KBM-7 (cell line): ENCODE results near the gene PAXIP1.
"Not testable (repeated sequence)": the region's sequence is repeated elsewhere in the genome, so short reads cannot be mapped to it uniquely, and the experiment has no call there.

Experiments used
- DNase-seq: peaks from one replicate; pipeline ENCODE4 v3.0.0-alpha.2; 2015
- in situ Hi-C: fragments of 300-500 bp; cut with MboI; formaldehyde crosslinking; loops from 2 replicates; pipeline ENCODE4 v1.14.3; 2020; ENCODE audit warnings: low sequenced_read_pairs, low pct_unique_long_range_greater_than_20kb, mixed read lengths

PAXIP1 gene, protein sequence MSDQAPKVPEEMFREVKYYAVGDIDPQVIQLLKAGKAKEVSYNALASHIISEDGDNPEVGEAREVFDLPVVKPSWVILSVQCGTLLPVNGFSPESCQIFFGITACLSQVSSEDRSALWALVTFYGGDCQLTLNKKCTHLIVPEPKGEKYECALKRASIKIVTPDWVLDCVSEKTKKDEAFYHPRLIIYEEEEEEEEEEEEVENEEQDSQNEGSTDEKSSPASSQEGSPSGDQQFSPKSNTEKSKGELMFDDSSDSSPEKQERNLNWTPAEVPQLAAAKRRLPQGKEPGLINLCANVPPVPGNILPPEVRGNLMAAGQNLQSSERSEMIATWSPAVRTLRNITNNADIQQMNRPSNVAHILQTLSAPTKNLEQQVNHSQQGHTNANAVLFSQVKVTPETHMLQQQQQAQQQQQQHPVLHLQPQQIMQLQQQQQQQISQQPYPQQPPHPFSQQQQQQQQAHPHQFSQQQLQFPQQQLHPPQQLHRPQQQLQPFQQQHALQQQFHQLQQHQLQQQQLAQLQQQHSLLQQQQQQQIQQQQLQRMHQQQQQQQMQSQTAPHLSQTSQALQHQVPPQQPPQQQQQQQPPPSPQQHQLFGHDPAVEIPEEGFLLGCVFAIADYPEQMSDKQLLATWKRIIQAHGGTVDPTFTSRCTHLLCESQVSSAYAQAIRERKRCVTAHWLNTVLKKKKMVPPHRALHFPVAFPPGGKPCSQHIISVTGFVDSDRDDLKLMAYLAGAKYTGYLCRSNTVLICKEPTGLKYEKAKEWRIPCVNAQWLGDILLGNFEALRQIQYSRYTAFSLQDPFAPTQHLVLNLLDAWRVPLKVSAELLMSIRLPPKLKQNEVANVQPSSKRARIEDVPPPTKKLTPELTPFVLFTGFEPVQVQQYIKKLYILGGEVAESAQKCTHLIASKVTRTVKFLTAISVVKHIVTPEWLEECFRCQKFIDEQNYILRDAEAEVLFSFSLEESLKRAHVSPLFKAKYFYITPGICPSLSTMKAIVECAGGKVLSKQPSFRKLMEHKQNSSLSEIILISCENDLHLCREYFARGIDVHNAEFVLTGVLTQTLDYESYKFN

DNA sequence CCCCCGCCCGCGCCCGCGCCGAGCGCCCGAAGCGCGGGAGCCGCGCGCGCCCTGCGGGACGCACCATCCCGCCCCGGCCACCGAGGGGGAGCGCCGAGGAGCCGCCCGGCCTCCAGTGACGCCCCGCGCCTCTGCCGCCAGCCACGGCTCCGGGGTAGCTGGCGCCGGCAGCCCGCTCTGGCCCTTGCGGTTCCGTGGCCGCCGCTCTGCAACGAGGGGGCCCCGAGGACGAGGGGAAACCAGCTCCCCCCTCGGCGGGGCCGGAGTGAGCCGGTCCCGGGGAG, at the start of gene PAXIP1:
Gene PAXIP1 (minus strand): TSS at position 33 of the 284 bp plus-strand sequence. CDS start 195 bp downstream, outside the sequence.
- peak; percentile 59 for DNase-seq

DNA sequence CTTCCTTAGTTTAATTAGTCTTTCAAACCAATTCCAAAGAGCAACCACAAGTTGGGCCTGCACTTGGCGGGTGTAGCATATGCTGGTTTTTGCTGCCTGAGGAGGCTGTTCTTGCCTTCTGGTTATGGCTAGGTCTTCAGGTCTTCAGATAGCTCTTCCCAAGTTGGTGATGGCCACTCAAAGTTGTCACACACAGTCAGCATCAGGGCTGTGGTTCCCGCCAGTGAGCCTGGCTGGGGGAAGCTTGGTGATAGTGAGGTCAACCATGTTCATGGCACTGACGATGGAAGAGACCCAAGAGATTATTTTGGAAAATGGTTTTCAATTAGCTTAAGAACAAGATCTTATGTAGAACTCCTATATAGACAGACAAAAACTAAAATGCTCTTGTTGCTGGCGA, 48.4 kb upstream of the PAXIP1 start:
- no peak for DNase-seq
- in situ Hi-C loops, result no loop called here

More for the DNA sequence above, at the start of gene PAXIP1:
- in situ Hi-C loops, result no loop called here

DNA sequence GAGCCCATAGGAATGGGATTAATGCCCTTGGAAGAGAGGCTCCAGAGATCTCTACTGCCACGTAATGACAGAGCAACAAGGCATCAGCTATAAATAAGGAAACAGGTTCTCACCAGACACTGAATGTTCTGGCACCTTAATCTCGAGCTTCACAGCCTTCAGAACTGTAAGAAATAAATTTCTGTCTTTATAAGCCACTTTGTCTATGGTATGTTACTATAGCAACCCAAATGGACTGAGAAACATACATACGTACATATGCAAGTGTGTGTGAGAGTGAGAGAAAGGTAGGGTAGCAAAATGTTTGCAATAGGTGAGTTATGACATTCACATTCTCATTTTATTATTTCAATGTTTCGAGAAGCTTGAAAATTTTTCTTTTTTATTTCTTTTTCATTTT, 45.1 kb upstream of the PAXIP1 start:
- in situ Hi-C loops, result no loop called here
- no peak for DNase-seq

DNA sequence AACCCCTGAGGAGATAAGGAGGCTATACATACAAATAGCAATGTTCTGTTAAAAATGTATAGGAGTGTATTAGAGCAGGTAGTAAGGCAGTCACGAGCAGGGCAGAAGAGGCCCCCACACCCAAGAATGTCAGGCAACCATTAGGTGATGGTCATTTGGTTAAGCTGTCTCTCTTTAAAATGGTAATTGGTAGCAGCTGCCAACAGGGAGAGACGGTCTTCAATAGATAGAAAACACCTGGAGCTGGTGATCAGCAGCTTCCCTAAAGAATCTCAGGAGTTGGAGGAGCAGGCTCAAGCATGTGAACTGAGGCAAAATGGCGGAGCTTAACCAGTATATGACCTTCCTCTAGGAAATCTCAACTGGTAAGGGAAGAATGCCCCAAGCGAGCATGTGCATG, 40.8 kb upstream of the PAXIP1 start:
- in situ Hi-C loops, result no loop called here

DNA sequence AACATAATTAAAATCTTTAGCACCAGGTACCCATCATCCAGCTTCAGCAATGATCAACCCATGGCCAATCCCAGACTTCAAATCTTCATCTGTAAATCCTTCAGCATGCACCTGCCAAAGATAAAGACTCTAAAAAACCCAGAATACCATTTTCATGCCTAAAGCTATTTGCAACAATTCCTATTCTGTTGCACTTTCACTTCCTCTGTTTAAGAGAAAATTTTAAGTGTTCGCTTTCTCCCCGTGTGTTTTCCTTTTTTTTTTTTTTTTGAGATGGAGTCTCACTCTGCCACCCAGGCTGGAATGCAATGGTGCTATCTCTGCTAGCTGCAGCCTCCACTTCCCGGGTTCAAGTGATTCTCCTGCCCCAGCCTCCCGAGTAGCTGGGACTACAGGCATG, 35.4 kb upstream of the PAXIP1 start:
- in situ Hi-C loops, result no loop called here
- DNase-seq, result no peak

More for the DNA sequence above, 40.8 kb upstream of the PAXIP1 start:
- DNase-seq, result no peak

DNA sequence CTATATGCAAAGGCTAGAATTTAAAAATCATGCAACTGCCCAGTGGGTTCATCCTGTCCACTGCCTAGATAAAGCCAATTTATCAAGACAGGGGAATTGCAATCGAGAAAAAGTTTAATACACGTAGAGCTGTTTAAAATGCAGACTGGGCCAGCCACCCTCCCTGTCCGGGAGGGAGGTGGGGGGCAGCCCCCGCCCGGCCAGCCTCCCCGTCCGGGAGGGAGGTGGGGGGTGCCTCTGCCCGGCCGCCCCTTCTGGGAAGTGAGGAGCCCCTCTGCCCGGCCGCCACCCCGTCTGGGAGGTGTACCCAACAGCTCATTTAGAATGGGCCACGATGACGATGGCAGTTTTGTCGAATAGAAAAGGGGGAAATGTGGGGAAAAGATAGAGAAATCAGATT, 31.6 kb upstream of the PAXIP1 start:
- in situ Hi-C loops, DNase-seq: not testable (repeated sequence)

DNA sequence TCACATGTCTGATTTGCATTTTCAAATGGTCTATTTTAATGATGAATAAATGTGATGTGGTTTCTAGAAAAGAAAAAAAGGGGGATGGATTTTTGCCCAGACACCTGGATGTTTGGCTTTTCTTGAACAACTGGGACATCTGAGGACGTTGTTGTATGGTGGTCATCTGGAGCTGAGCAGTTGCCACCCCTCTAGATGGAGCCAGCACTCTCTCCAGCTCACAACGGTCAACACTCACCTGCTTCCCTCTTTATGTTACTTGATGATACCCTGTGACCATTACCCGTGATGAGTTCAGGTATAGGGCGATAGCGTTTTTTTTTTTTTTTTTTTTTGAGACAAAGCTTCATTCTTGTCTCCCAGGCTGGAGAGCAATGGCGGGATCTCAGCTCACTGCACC, 30.1 kb upstream of the PAXIP1 start:
- in situ Hi-C loops, result no loop called here
- DNase-seq, result no peak

DNA sequence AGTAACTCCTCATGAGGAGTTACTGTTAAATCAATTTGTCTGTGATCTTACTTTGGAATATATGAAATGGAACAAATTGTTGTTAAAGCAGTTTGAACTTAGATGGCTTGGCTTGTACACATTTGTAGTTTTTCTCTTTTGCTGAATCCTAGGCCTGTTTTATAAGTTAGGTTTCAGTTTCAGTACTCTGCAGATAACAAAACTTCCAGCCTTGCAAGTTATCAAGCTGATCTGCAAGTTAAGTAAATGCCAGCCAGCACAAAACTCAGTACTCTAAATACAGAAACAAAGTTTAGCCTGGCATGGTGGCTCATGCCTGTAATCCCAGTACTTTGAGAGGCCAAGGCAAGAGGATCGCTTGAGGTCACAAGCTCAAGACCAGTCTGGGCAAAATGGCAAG, 25.0 kb upstream of the PAXIP1 start:
- DNase-seq, result no peak
- in situ Hi-C loops, result no loop called here

DNA sequence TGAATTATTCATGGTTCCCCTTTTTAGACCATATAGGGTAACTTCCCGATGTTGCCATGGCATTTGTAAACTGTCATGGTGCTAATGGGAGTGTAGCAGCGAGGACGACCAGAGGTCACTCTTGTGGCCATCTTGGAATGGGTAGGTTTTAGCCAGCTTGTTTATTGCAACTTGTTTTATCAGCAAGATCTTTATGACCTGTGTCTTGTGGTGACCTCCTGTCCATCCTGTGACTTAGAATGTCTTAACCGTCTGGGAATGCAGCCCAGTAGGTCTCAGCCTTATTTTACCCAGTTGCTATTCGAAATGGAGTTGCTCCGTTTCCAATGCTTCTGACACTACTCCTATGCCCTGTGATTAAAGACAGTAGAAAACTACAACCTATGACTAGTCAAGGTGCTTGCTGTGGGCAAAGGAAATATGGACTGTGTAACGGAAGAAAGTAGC, 18.8 kb upstream of the PAXIP1 start:
- DNase-seq, result no peak
- in situ Hi-C loops, result no loop called here

DNA sequence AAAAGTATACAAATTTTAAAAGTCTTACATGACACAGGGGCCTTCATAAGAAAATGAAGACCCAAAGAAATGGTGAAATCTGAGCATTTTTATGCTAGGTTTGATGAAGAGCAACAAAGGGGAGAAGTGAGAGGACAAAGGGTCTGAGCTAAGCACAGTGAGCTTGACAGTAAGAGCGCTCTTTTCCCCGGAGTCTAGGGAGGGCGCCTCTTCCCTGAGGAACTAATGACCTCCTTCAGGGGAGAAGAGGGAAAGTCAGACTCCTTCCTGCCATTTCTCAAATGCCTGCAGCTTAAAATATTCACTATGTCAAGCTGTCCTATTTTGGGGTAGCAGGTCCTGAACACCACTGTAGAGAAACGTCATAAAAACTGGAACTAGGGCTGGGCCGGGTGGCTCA, 18.1 kb upstream of the PAXIP1 start:
- no peak for DNase-seq
- in situ Hi-C loops, result no loop called here

DNA sequence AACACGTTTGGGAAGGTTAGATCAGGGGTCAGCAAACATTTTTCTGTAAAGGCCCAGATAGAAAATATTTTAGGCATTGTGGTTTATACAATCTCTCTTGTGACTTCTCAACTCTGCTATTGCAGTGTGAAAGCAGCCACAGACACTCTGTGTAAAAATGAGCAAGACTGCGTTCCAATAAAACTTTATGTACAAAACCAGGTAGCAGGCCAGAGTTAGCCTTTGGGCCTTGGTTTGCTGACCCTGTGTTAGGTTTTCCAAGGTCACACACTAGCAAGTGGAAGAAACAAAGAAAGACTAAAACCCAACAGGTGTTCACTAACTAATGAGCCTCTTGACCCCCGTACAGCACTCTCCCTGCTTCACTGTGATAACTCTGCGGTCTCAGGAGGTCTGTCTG, 14.9 kb upstream of the PAXIP1 start:
- in situ Hi-C loops, result no loop called here
- no peak for DNase-seq

DNA sequence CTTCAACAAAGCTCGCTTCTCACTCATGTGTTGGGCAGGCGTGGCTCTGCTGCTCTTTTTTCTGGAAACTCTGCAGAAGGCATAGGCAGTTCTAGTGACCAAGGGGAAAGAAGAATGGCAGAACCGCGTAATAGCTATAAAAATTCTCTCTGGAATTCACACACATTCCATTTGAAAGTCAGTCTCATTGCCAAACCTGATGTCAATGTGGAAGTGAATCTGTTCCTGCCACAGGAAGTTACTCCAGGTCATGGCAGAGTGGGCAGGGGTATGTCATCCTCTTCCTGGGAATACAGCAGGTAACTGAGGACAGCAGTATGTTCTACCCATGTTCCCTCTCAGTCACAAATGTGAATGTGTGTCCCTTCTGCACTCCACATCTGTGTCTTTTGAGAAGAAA, 8.2 kb upstream of the PAXIP1 start:
- in situ Hi-C loops, result no loop called here

DNA sequence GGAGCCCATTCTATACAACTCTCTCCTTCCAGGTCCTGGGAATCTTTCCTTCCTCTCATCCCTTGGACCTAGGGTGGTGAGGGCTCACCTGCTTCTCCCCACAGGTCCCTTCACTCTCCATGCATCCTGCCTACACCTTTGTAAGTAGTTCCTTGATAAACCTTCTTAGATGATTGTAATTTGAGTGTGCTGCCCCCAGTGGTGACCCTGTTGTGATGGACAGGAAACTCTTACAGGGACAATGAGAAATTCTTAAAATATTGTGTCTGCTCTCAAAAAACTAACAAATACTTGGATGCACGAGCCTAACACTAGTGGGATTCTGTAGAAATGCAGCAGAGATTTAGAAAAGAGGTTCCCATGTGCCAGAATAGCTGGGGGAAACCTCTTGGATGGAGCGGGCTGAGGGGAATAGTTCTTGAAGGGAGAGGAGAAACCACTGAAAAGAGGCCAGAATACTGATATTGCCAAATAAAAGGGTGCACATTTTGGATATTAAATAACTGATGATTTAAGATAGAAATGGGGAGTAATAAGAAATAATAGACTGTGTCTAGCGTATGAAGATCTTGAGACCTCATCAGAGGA, 6.7 kb upstream of the PAXIP1 start:
- in situ Hi-C loops, result no loop called here
- peak; percentile 37 for DNase-seq

More for the DNA sequence above, 8.2 kb upstream of the PAXIP1 start:
- no peak for DNase-seq

DNA sequence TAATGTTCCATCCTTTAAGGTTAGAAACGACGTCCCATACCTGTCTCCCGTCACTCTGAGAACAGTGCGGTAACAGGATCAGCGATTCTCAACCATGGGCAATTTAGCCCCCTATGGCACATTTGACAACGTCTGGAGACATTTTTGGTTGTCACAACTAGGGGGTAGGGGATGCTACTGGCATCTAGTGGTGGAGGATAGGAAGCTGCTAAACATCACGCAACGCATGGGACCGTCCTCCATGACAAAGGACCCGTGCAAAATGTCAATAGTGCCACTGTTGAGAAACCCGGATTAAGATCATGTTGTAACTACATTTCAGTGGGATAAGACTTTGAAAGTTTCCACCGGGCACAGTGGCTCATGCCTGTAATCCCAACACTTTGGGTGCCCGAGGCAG, 5.0 kb upstream of the PAXIP1 start:
- in situ Hi-C loops, result no loop called here
- peak; percentile 46 for DNase-seq

DNA sequence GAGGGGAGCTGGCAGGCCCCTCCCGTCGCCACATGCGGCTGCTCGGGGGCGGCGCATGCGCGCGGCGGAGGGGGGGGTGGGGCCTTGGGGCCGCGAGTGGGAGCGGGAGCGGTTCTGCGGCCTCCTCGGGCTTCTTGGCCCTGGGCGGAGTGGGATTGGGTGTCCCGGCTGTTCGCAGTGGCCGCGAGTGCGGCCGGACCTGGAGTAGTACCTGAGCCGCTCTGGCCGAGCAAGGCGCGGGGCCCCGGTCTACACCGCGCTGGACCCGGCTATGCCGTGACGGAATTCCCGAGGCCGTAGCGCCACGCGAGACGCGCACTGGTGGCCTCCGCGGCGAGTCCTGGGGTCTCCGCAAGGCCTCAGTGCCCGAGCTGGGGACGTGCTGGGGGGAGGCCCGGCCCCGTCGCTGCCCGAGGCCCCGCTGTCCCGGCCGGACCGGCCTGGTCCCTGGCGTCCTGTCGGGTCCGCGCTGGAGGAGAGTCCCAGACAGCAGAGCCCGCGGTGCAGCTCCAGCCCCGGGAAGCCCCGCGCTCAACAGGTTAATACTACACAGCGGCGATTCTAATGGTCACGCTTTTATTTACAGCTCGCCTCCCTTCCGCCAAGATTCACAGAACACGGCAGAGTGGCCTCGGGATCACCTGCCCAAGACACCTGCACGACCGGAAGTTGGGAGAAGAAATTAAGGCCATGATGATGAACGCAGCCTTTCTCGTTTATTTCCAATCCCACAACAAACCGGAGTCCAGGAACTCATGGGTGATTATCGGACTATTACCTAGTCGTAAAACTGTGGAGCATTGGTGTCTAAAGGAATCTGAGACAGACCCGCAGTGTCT, 671 bp upstream of the PAXIP1 start:
- DNase-seq, result peak; percentile 64
- in situ Hi-C loops, result no loop called here

DNA sequence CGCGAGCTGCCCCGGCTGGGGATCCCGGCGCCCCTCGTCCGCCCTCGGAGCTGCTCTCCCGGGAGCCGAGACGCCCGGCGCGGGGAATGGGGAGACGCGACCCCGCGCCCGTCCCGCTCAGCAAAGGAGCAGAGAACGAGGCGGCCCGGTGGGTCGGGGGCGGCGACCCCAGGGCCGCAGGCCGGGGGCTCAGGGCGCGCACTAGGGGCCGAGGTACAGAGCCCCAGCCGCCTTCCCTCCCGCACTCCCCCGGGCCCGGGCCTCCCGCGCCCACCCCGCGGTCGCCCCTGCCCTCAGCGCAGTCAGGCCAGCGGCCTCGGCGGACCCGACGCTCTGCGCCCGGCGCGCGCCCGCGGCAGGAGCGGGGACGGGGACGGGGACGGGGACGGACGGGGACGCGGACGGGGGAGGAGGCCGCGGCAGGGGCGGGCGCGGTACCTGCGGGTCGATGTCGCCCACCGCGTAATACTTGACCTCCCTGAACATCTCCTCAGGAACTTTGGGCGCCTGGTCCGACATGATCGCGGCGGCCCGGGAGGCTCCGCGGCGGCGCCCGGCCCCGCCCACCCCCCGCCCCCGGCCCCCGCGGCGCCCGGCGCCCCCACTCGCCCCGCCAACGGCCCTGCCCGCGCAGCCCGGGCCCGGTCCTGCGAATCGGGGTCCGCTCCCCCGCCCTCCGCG, 373 bp downstream of the PAXIP1 start:
- no peak for DNase-seq
- in situ Hi-C loops, result no loop called here

DNA sequence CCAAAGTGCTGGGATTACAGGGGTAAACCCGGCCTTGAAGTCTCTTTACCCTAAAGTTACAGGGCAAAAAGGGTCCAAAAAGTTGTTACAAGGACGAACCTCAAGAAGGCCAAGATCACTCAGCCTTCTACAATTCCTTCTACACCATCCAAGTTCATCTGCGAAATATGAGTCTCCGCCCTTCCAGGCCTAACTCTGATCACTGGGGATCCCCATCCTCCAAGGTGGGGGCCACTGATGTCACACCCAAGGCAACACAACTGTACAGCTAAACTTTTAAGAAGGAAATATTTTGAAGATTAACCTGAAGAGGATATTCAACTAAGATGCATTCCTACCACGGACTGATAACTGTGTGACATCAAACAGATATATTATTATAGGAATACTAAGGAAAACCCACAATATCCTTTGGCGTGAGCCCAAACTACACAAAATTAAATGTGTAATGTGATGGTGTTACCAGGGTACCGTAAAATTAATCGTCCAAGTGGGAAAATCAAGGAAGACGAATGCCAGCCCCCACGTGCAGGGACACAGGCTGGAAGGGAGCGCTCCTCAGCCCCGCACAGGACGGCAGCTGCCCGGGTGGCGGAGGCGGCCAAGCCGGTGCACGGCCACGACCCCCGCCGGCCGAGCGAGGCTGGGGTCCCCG, 1.0 kb downstream of the PAXIP1 start:
- no peak for DNase-seq
- in situ Hi-C loops, result no loop called here

DNA sequence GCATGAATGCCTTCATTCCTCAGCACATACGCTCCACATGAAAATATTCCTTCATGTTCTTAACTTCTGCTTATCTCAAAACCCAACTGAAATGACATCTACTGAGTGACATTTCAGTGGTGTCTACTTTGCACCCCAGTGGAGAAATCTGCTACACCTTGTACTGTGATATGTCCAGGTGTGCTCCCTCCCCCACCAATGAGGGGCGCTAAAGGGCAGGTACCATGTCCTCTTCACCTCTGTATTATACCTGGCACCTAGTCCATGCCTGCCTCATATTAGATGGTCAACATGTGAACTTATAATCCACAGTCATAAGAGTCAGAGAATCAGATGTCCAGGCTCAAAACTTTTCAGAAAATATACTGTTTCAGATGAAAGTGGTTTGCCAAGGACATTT, 2.1 kb downstream of the PAXIP1 start:
- no peak for DNase-seq
- in situ Hi-C loops, result no loop called here
